Psoas muscle (tissue), 8 donors: ENCODE measurements around the gene PNPLA6. TPM values are rescaled to one million over a fixed set of nuclear protein-coding genes. Genes with fewer than 3 reads are reported as not detected.
A peak's percentile ranks its signal among the peaks of the same experiment; 100 is the strongest.

Experiments
- ATAC-seq, 4 donors: fragments of 200-7000 bp; cut with Tn5 transposase; one replicate each; pipeline ENCODE4 v1.9.1; 2020; ENCODE audit warnings: moderate library complexity in 3 of 4, mild to moderate bottlenecking in 2 of 4
- DNase-seq, 2 donors: peaks; one replicate each; pipeline ENCODE4 v3.0.0-alpha.2; 2020
- H3K27ac ChIP-seq: fragments of 200-600 bp; one replicate; pipeline ENCODE4 v1.8.0; 2022
- H3K27me3 ChIP-seq, 3 donors: fragments of 200-600 bp in 1 of 3; one replicate each; pipeline versions ENCODE4 v1.6.1 to v1.8.0; 2013 to 2022; ENCODE audit warnings: low read length in 2 of 3, mild to moderate bottlenecking in 2 of 3, moderate library complexity in 1 of 3; ENCODE audit not compliant: insufficient read depth in 3 of 3
- H3K36me3 ChIP-seq, 2 donors: fragments of 200-600 bp in 1 of 2; one replicate each; pipeline versions ENCODE4 v1.6.1 to v1.8.0; 2013 to 2022; ENCODE audit warnings: low read depth in 1 of 2, mild to moderate bottlenecking in 1 of 2, moderate library complexity in 1 of 2; ENCODE audit not compliant: insufficient read depth in 1 of 2
- H3K4me1 ChIP-seq: fragments of 200-600 bp; one replicate; pipeline ENCODE4 v1.8.0; 2022
- H3K4me3 ChIP-seq: fragments of 200-600 bp; one replicate; pipeline ENCODE4 v1.8.0; 2022; ENCODE audit warnings: mild to moderate bottlenecking
- H3K9me3 ChIP-seq: fragments of 200-600 bp; one replicate; pipeline ENCODE4 v1.8.0; 2022
- CTCF ChIP-seq: fragments of 200-600 bp; IDR thresholded peaks from one replicate; pipeline ENCODE4 v1.8.0; 2022; ENCODE audit warnings: antibody characterized with exemption
- WGBS, 3 donors: extraction: QIAGEN DNeasy Blood & Tissue Kit; methylation state at CpG; one replicate each; pipeline versions ENCODE4 v1.1.6 to v1.1.7; 2013; 5-methylcytosine and 5-hydroxymethylcytosine counted together
- intact Hi-C, 2 donors: fragments of 100-400 bp; cut with DNase I; formaldehyde crosslinking; loops; one replicate each; pipeline versions ENCODE4 v1.11.0 to v1.14.2; 2022
- polyA plus RNA-seq, 3 donors: library from polyadenylated mRNA; stranded (reverse); fragments of 200-250 nt; gene quantifications; one replicate each; pipeline ENCODE4 v1.2.3, GENCODE V29; 2013
- total RNA-seq, 4 donors: library from RNA; stranded (reverse); fragmentation: NEBNext Ultra II Directional in 2 of 4; extraction: Animal tissue kit (Norgen Biotek cat#: 25700) in 2 of 4; gene quantifications; one replicate each; pipeline versions ENCODE4 v1.2.1 to v1.2.4, GENCODE V29; 2021 to 2023
- donor health status: healthy with polysubstance abuse.
- donor health status: DM: no; HTN: no; CAD: no; lungs with moderate emphysema.
- donor health status: Bipolar disorder and iron deficiency.
- donor health status: healthy.
- donor health status: DM: yes; HTN: yes; CAD: no.
- donor health status: DM: no; HTN: no; CAD: no.
- donor health status: DM: no; HTN: no; CAD: no.
- donor health status: DM: yes; HTN: yes; CAD: no.

The PNPLA6 gene
- total and polyA plus RNA-seq, 7 donors: 31.8 to 72.8 (median 55.9) TPM

- no peaks in the 10 kb centered on the region for H3K36me3 ChIP-seq
- H3K27me3 ChIP-seq: no peaks in the 10 kb centered on the region
- no peak overlapping the region for H3K4me3 ChIP-seq
- no peak for TF ChIP-seq CTCF
- WGBS, 3 donors: 40 to 47% (median 43%) methylated on average over 6 of the region's 6 CpGs
- no peaks in the 10 kb centered on the region for H3K9me3 ChIP-seq
- intact Hi-C loops: no loop called here
- H3K4me1 ChIP-seq: peaks cover 7% of the 10 kb centered on the region
- DNase-seq (no peak), ATAC-seq (no peak)
- no peak overlapping the region for H3K27ac ChIP-seq
Observed at GRCh38 chr19:7512400-7512851, 23.1 kb upstream of the PNPLA6 start.

GRCh38 chr19:7513809-7514642 lies 21.5 kb upstream of the PNPLA6 start:
- Histone ChIP-seq H3K4me1 (peaks cover 7% of the 10 kb centered on the region), H3K27me3 (no peaks in the 10 kb centered on the region), H3K9me3 (no peaks in the 10 kb centered on the region), H3K27ac (no peak overlapping the region), H3K4me3 (no peak overlapping the region), H3K36me3 (no peaks in the 10 kb centered on the region)
- intact Hi-C loops: no loop called here
- no peak for ATAC-seq
- TF ChIP-seq CTCF: no peak
- no peak for DNase-seq
- 80 to 88% (median 82%) methylated on average over 5 of the region's 5 CpGs for WGBS, 3 donors

- Histone ChIP-seq H3K4me3 (peak overlapping the region; percentile 63), H3K36me3 (peaks cover 0 to 11% of the 10 kb centered on the region in 2 donors), H3K27ac (peak overlapping the region; percentile 66), H3K27me3 (no peaks in the 10 kb centered on the region), H3K4me1 (peaks cover 7% of the 10 kb centered on the region), H3K9me3 (no peaks in the 10 kb centered on the region)
- TF ChIP-seq CTCF: no peak
- 70 to 80% (median 72%) methylated on average over 13 of the region's 13 CpGs for WGBS, 3 donors
- peak in 1 of 4 donors; percentile 11 for ATAC-seq
- intact Hi-C loops: no loop called here
- no peak for DNase-seq
Observed at GRCh38 chr19:7515110-7515644, 20.3 kb upstream of the PNPLA6 start.

- DNase-seq: peak; percentile 81 to 88
- WGBS, 3 donors: 1% methylated on average over 12 to 33 of the region's 33 CpGs
- peak; percentile 86 to 95 (median 90) for ATAC-seq
- peak within 1 kb of the TSS; percentile 81 for H3K27ac ChIP-seq
- intact Hi-C loops: no loop called here
- H3K9me3 ChIP-seq: no peaks in the 10 kb centered on the region
- peak within 1 kb of the TSS; percentile 88 for H3K4me3 ChIP-seq
- peaks cover 0 to 12% of the 10 kb centered on the region in 2 donors for H3K36me3 ChIP-seq
- no peak for TF ChIP-seq CTCF
- H3K27me3 ChIP-seq: no peaks in the 10 kb centered on the region
- H3K4me1 ChIP-seq: peaks cover 7% of the 10 kb centered on the region
Observed at GRCh38 chr19:7515645-7516151, 19.8 kb upstream of the PNPLA6 start, which contains the start of gene ZNF358. Gene ZNF358, plus strand, starts transcription at chr19:7516103. Its CDS starts 3,140 bp downstream, at chr19:7519243.
